Measurements from ENCODE around the gene ENDOU. TPM values are rescaled to one million over a fixed set of nuclear protein-coding genes. Genes with fewer than 3 reads are reported as not detected.
A peak's percentile ranks its signal among the peaks of the same experiment; 100 is the strongest.

The ENDOU gene
- total RNA-seq, 1 experiment from 2014 or later: not detected

DNA sequence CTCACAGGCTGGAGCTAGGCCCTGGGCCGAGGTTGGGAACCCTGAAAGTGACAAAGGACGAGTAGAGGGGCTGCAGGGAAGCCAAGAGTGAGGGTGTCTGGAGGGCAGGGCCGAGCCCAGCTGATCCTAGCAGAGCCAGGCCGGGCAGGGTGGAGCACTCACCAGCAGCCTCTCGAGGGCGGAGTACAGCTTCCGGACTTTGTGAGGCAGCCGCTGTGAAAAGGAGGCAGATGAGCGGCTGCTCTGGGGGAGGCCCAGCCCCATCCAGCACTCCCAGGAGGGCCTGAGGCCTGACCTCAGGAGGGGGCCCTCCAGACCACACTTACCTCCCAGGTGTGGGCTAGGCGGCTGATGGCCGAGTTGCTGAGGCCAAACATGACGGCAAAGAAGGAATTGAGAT is 14.7 kb upstream of the ENDOU start:
- ChIA-PET CTCF (interaction anchor here (0.8 to 6.2 kb wide), 4 partner anchors 16 to 99 kb away, joined by 3 to 197 read pairs (median 120); partner anchors contain the start of gene RAPGEF3), POLR2A (no interaction called here), RAD21 (ENCODE audit: low non-redundant PET in 1 of 2, low total read pairs in 2 of 2, uncharacterized antibody in 2 of 2, unreplicated experiment in 2 of 2) (interaction anchor here in 1 of 2 experiments (1.6 to 5.5 kb wide), 3 partner anchors 25 to 98 kb away, joined by 3 to 61 read pairs (median 15); no protein-coding TSS in a partner anchor)
- Histone ChIP-seq H3K36me3 (ENCODE audit: control insufficient read depth in 1 of 2, insufficient read depth in 2 of 2, low read length in 2 of 2) (no peaks in the 10 kb centered on the region), H3K4me3 (replicated peaks in 1 of 2; ENCODE audit: low read depth in 1 of 2, low read length in 2 of 2) (no peak overlapping the region), H3K4me2 (ENCODE audit: low read length) (no peak overlapping the region), H3K27me3 (ENCODE audit: insufficient read depth, low read length) (no peaks in the 10 kb centered on the region), H3K79me2 (ENCODE audit: insufficient read depth, low read length) (no peaks in the 10 kb centered on the region), H3K9me2 (ENCODE audit: insufficient read depth) (no peaks in the 10 kb centered on the region), H3K9ac (ENCODE audit: low read length) (no peak overlapping the region), H4K20me1 (ENCODE audit: insufficient read depth) (no peaks in the 10 kb centered on the region), H3K27ac (ENCODE audit: low read depth, low read length) (no peak overlapping the region), H3K4me1 (ENCODE audit: control insufficient read depth in 1 of 2, insufficient read depth in 2 of 2, low read length in 2 of 2) (peaks cover 29 to 48% of the 10 kb centered on the region in 2 experiments), H3K9me3 (ENCODE audit: control insufficient read depth in 1 of 2, insufficient read depth in 1 of 2, low read depth in 1 of 2, low read length in 2 of 2) (no peaks in the 10 kb centered on the region), H2AFZ (ENCODE audit: low read depth, low read length, poor library complexity, severe bottlenecking) (no peak overlapping the region)
- DNase-seq (ENCODE audit: low read depth, low spot score) (no peak), ATAC-seq (no peak)
- TF ChIP-seq TCF7L2 (IDR thresholded peaks at IDR 0.05; ENCODE audit: borderline replicate concordance, extremely low read depth, insufficient read depth, insufficient read length): peak; percentile 14
- TF ChIP-seq, protein P1, sequence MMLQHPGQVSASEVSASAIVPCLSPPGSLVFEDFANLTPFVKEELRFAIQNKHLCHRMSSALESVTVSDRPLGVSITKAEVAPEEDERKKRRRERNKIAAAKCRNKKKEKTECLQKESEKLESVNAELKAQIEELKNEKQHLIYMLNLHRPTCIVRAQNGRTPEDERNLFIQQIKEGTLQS (IDR thresholded peaks at IDR 0.05): no peak
- intact Hi-C loops (cut with micrococcal nuclease): no loop called here
- BruUV-seq (replicated peaks): no TSS peak

DNA sequence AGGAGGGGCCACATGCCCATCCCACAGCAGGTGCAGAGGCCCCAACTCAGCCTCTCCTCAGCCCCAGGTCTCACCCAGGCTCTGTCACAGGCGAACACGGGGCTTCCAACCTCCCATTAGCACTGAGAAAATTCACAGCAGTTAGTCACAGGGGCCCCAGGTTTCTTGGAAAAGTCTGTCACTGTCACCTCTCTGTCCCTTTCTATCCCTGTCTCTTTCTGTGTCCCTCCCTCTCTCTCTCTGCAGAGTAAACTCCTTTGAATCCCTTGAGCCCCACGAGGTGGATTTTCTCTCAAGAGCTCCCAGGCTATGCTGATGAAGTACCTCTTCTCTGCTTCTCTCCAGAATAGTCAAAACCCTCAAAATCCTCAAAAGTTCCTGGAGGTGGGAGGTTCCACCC is 14.0 kb upstream of the ENDOU start:
- BruUV-seq (replicated peaks): no TSS peak

More for the DNA sequence above, 14.0 kb upstream of the ENDOU start:
- no peaks in the 10 kb centered on the region for H3K79me2 ChIP-seq (ENCODE audit: insufficient read depth, low read length)
- no peak overlapping the region for H3K4me2 ChIP-seq (ENCODE audit: low read length)
- H3K36me3 ChIP-seq (ENCODE audit: control insufficient read depth in 1 of 2, insufficient read depth in 2 of 2, low read length in 2 of 2): no peaks in the 10 kb centered on the region
- no peak overlapping the region for H3K27ac ChIP-seq (ENCODE audit: low read depth, low read length)
- CTCF ChIA-PET: interaction anchor here (6.2 kb wide), 1 partner anchor 100 kb away, joined by 164 read pairs; no protein-coding TSS in a partner anchor
- H3K9me2 ChIP-seq (ENCODE audit: insufficient read depth): no peaks in the 10 kb centered on the region
- no peak for DNase-seq (ENCODE audit: low read depth, low spot score)
- RAD21 ChIA-PET (ENCODE audit: low non-redundant PET in 1 of 2, low total read pairs in 2 of 2, uncharacterized antibody in 2 of 2, unreplicated experiment in 2 of 2): no interaction called here
- POLR2A ChIA-PET: no interaction called here
- intact Hi-C loops (cut with micrococcal nuclease): no loop called here
- ATAC-seq: no peak
- H2AFZ ChIP-seq (ENCODE audit: low read depth, low read length, poor library complexity, severe bottlenecking): no peak overlapping the region
- TF ChIP-seq ZNF274 (IDR thresholded peaks at IDR 0.05; ENCODE audit: low read depth, low read length) (no peak), SP1 (IDR thresholded peaks at IDR 0.05; ENCODE audit: low read depth) (no peak), SRF (IDR thresholded peaks at IDR 0.05; ENCODE audit: low read depth) (no peak), EZH2 (IDR thresholded peaks at IDR 0.05) (no peak), TCF7L2 (IDR thresholded peaks at IDR 0.05; ENCODE audit: borderline replicate concordance, extremely low read depth, insufficient read depth, insufficient read length) (no peak), JUND (IDR thresholded peaks at IDR 0.05) (no peak)
- TF ChIP-seq, protein P1 (IDR thresholded peaks at IDR 0.05): no peak
- TF ChIP-seq, protein P2, sequence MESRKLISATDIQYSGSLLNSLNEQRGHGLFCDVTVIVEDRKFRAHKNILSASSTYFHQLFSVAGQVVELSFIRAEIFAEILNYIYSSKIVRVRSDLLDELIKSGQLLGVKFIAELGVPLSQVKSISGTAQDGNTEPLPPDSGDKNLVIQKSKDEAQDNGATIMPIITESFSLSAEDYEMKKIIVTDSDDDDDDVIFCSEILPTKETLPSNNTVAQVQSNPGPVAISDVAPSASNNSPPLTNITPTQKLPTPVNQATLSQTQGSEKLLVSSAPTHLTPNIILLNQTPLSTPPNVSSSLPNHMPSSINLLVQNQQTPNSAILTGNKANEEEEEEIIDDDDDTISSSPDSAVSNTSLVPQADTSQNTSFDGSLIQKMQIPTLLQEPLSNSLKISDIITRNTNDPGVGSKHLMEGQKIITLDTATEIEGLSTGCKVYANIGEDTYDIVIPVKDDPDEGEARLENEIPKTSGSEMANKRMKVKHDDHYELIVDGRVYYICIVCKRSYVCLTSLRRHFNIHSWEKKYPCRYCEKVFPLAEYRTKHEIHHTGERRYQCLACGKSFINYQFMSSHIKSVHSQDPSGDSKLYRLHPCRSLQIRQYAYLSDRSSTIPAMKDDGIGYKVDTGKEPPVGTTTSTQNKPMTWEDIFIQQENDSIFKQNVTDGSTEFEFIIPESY (IDR thresholded peaks at IDR 0.05; ENCODE audit: extremely low read depth, insufficient replicate concordance, low read length): no peak
- TF ChIP-seq, protein P3, sequence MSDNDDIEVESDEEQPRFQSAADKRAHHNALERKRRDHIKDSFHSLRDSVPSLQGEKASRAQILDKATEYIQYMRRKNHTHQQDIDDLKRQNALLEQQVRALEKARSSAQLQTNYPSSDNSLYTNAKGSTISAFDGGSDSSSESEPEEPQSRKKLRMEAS (IDR thresholded peaks at IDR 0.05): no peak
- H3K27me3 ChIP-seq (ENCODE audit: insufficient read depth, low read length): no peaks in the 10 kb centered on the region
- peaks cover 28 to 46% of the 10 kb centered on the region in 2 experiments for H3K4me1 ChIP-seq (ENCODE audit: control insufficient read depth in 1 of 2, insufficient read depth in 2 of 2, low read length in 2 of 2)
- no peaks in the 10 kb centered on the region for H4K20me1 ChIP-seq (ENCODE audit: insufficient read depth)
- no peak overlapping the region for H3K9ac ChIP-seq (ENCODE audit: low read length)
- H3K4me3 ChIP-seq (replicated peaks in 1 of 2; ENCODE audit: low read depth in 1 of 2, low read length in 2 of 2): no peak overlapping the region
- no peaks in the 10 kb centered on the region for H3K9me3 ChIP-seq (ENCODE audit: control insufficient read depth in 1 of 2, insufficient read depth in 1 of 2, low read depth in 1 of 2, low read length in 2 of 2)
